Testis (tissue), 3 donors: ENCODE results near the gene OR3A2. TPM values are rescaled to one million over a fixed set of nuclear protein-coding genes. Genes with fewer than 3 reads are reported as not detected.
"Not testable (repeated sequence)": the region's sequence is repeated elsewhere in the genome, so short reads cannot be mapped to it uniquely, and the experiment has no call there.

Experiments
- DNase-seq: peaks from one replicate; pipeline ENCODE4 v3.0.0-alpha.2; 2019
- H3K27ac ChIP-seq, 2 donors: fragments of 200-600 bp; sonication (generic); one replicate each; pipeline ENCODE4 v1.5.1; 2019
- H3K27me3 ChIP-seq: fragments of 200-600 bp; sonication (generic); one replicate; pipeline ENCODE4 v1.5.1; 2019
- H3K36me3 ChIP-seq: fragments of 200-600 bp; sonication (generic); one replicate; pipeline ENCODE4 v1.5.1; 2017; ENCODE audit warnings: low read depth; ENCODE audit errors: missing control alignments
- H3K4me1 ChIP-seq: fragments of 200-600 bp; sonication (generic); one replicate; pipeline ENCODE4 v1.5.1; 2019
- H3K4me3 ChIP-seq, 2 donors: fragments of 200-600 bp; sonication (generic); one replicate each; pipeline ENCODE4 v1.5.1; 2017 to 2019
- H3K9me3 ChIP-seq: fragments of 200-600 bp; sonication (generic); one replicate; pipeline ENCODE4 v1.5.1; 2017
- POLR2A ChIP-seq: fragments of 450-650 bp; IDR thresholded peaks from one replicate; pipeline ENCODE4 v1.6.1; 2017; ENCODE audit warnings: antibody characterized with exemption, mild to moderate bottlenecking, moderate library complexity
- WGBS, 2 donors: methylation state at CpG; one replicate each; pipeline ENCODE4 v1.1.5; 2018; 5-methylcytosine and 5-hydroxymethylcytosine counted together
- intact Hi-C: fragments of 100-400 bp; cut with DNase I; formaldehyde crosslinking; loops from one replicate; pipeline ENCODE4 v1.15.1; 2023; ENCODE audit warnings: low total_unique reads
- polyA plus RNA-seq: library from polyadenylated mRNA; stranded (reverse); fragments of 350-450 nt; fragmentation: Illumina TruSeq; extraction: RNeasy Lipid Tissue Mini Kit (QIAGEN cat#74804); gene quantifications from one replicate; pipeline ENCODE4 v1.2.3, GENCODE V29; 2014; ENCODE audit warnings: low read depth, low replicate concordance; ENCODE audit not compliant: insufficient read depth
- small RNA-seq, 2 donors: library from RNA; depleted of rRNA; stranded (forward); fragments of <200 nt; gene quantifications; one replicate each; pipeline ENCODE3, GENCODE V24; 2016
- total RNA-seq, 2 donors: library from RNA; depleted of rRNA; stranded (reverse); fragments of >200 nt; gene quantifications; one replicate each; pipeline ENCODE4 v1.2.3, GENCODE V29; 2016
- TF ChIP-seq, protein P1 (sequence below), 3 experiments: fragments of 450-650 bp in 2 of 3; fragments of 200-600 bp in 1 of 3; sonication (generic) in 1 of 3; IDR thresholded peaks; one replicate each; pipeline ENCODE4 v1.5.1; 2016 to 2019; ENCODE audit warnings: antibody characterized with exemption in 3 of 3, mild to moderate bottlenecking in 2 of 3, moderate library complexity in 1 of 3

Gene OR3A2
- total and polyA plus RNA-seq, 3 donors from 2014 or later: 5.3 to 27.4 (median 22.7) TPM

DNA sequence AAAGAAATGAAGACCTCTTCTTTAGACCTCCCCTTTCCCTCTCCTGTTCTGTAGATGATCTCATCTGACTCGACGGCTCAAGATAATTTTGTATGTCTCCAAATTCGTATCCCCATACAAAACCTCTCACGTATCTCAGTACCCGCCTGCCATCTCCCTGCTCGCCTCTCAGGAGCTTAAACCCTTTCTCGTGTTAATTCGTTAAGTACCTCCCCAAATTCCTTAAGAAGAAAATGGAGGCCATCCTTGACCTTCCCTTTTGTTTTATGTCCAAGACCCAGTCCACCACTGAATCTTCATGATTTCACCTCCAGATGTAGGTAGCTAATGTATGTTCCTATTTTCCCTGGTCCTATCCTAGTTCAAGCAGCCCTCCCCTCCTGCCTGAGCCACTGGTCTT lies 129.5 kb downstream of the OR3A2 start:
- no peaks in the 10 kb centered on the region for H3K27me3 ChIP-seq
- no peak for DNase-seq
- no peaks in the 10 kb centered on the region for H3K4me1 ChIP-seq
- TF ChIP-seq, protein P1, sequence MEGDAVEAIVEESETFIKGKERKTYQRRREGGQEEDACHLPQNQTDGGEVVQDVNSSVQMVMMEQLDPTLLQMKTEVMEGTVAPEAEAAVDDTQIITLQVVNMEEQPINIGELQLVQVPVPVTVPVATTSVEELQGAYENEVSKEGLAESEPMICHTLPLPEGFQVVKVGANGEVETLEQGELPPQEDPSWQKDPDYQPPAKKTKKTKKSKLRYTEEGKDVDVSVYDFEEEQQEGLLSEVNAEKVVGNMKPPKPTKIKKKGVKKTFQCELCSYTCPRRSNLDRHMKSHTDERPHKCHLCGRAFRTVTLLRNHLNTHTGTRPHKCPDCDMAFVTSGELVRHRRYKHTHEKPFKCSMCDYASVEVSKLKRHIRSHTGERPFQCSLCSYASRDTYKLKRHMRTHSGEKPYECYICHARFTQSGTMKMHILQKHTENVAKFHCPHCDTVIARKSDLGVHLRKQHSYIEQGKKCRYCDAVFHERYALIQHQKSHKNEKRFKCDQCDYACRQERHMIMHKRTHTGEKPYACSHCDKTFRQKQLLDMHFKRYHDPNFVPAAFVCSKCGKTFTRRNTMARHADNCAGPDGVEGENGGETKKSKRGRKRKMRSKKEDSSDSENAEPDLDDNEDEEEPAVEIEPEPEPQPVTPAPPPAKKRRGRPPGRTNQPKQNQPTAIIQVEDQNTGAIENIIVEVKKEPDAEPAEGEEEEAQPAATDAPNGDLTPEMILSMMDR (IDR thresholded peaks at IDR 0.05): no peak
- no peak for TF ChIP-seq POLR2A
- no peaks in the 10 kb centered on the region for H3K36me3 ChIP-seq
- intact Hi-C loops: no loop called here
- no peak overlapping the region for H3K4me3 ChIP-seq
- no peak overlapping the region for H3K27ac ChIP-seq
- 88 to 92% methylated on average over 8 of the region's 8 CpGs for WGBS, 2 donors
- no peaks in the 10 kb centered on the region for H3K9me3 ChIP-seq

DNA sequence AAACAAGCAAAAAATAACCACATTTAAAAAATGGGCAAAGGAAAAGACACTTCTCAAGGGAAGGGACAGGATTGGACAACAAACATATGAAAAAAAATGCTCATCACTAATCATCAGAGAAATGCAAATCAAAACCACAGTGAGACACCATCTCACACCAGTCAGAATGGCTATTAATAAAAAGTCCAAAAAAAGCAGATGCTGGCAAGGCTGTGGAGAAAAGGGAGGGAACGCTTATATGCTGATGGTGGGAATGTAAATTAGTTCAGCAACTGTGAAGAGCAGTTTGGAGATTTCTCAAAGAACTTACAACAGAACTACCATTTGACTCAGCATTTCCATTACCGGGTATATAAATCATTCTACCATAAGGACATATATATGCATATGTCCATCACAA lies 137.1 kb downstream of the OR3A2 start:
- H3K9me3 ChIP-seq, H3K36me3 ChIP-seq, H3K4me1 ChIP-seq, H3K27me3 ChIP-seq, DNase-seq, H3K4me3 ChIP-seq, H3K27ac ChIP-seq, intact Hi-C loops: not testable (repeated sequence)
- 100% methylated on average over 1 of the region's 2 CpGs; no CpG with 5 or more reads in 1 of the 2 donors for WGBS, 2 donors

DNA sequence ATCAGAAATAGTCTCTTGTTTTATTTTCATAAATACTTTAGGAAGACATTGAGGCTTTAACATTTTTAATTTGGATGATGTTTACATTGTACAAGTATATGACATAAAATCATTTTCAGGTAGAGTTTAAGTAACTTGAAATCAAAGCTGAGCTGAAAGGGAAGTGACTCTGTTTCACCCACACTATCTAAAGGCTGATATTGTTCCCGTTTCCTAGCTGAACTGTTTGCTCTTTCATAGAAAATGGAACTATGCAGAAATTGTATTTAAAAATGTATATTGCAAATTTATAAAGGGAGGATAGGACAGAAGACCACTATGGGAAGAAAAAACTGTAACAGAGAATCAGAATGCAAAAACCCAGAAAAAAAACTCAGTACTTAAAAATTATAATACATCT lies 141.3 kb downstream of the OR3A2 start:
- DNase-seq, H3K4me1 ChIP-seq, H3K27ac ChIP-seq, H3K4me3 ChIP-seq, intact Hi-C loops, H3K9me3 ChIP-seq, H3K36me3 ChIP-seq, H3K27me3 ChIP-seq: not testable (repeated sequence)
- 48 to 69% methylated on average over 1 of the region's 1 CpG for WGBS, 2 donors

DNA sequence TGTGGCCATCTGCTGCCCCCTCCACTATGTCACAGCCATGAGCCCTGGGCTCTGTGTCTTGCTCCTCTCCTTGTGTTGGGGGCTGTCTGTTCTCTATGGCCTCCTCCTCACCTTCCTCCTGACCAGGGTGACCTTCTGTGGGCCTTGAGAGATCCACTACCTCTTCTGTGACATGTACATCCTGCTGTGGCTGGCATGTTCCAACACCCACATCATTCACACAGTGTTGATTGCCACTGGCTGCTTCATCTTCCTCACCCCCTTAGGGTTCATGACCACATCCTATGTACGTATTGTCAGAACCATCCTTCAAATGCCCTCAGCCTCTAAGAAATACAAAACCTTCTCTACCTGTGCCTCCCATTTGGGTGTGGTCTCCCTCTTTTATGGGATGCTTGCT lies 145.1 kb downstream of the OR3A2 start:
- H3K27ac ChIP-seq, H3K4me1 ChIP-seq, H3K4me3 ChIP-seq, DNase-seq, H3K27me3 ChIP-seq, H3K36me3 ChIP-seq, H3K9me3 ChIP-seq, intact Hi-C loops: not testable (repeated sequence)
- WGBS, 2 donors: 100% methylated on average over 1 of the region's 1 CpG

DNA sequence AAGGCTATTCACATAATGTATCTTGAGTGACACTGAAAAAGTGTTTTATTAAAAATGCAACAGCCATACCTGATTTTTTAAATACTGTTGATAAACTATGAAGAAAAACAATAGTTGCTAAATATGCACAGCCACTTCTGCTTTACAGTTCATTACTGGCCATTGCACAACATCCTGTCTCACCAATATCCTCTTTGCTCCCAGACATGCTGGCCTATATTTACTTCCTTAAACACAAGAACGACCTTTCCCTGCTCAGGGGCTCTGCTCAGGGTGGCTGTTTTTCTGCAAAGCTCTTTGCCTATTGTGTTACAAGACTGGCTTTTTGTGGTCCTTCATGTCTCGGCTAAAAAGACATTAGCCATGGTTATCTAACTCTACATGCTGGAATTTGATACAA lies 147.4 kb downstream of the OR3A2 start:
- H3K4me1 ChIP-seq, H3K9me3 ChIP-seq, H3K36me3 ChIP-seq, H3K27me3 ChIP-seq, H3K27ac ChIP-seq, intact Hi-C loops, H3K4me3 ChIP-seq, DNase-seq: not testable (repeated sequence)
- 38 to 64% methylated on average over 1 to 2 of the region's 2 CpGs for WGBS, 2 donors

DNA sequence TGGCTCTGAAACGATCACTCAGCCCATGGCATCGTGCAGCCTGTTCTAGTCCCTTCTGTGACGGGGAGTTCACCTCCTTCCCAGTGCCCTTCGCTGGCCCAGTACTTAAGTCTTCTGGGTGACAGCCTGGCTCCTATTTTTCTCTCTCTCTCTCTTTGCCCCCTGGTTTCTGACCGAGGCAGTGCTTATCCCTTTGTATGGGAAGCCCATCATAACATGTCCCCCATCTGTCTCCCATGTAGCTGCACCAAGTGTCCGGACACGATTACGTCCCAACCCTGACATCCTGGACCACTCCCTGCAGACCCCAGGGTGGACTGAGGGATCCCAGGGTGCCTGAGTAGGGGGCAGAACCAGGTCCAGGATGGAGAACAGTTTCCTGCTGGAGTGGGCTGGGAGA lies 153.8 kb downstream of the OR3A2 start:
- H3K4me3 ChIP-seq, H3K4me1 ChIP-seq, H3K27ac ChIP-seq, intact Hi-C loops, H3K9me3 ChIP-seq, H3K36me3 ChIP-seq, DNase-seq, H3K27me3 ChIP-seq: not testable (repeated sequence)
- 70 to 74% methylated on average over 8 of the region's 8 CpGs for WGBS, 2 donors

Small RNA genes lying within 50 kb of the gene (small RNA-seq; reads per million reads assigned to genes)
- gene OR1AC1P: 0 reads per million in 2 donors

Other genes starting within 250 kb of the OR3A2 start
- not detected for gene OR1A2, start 188.8 kb downstream of the OR3A2 start, total RNA-seq
- not detected for gene OR1A2, start 188.8 kb downstream of the OR3A2 start, polyA plus RNA-seq
- under 1 TPM in 1 of 2 donors, not detected in 1; 0.06 TPM for gene OR1A1, start 178.6 kb downstream of the OR3A2 start, total RNA-seq
- gene OR1A1, start 178.6 kb downstream of the OR3A2 start, polyA plus RNA-seq: not detected
- 1 to 10 TPM; 6.6 to 7.9 TPM for gene OR3A1, start 87.9 kb downstream of the OR3A2 start, total RNA-seq
- gene OR3A1, start 87.9 kb downstream of the OR3A2 start, polyA plus RNA-seq: 1.1 TPM
- gene OR1E1, start 12.1 kb upstream of the OR3A2 start, total RNA-seq: under 1 TPM in 1 of 2 donors, not detected in 1; 0.63 TPM
- 0.25 TPM for gene OR1E1, start 12.1 kb upstream of the OR3A2 start, polyA plus RNA-seq
- not detected for gene OR3A3, start 25.1 kb upstream of the OR3A2 start, total RNA-seq
- not detected for gene OR3A3, start 25.1 kb upstream of the OR3A2 start, polyA plus RNA-seq
- gene OR1E2, start 47.5 kb upstream of the OR3A2 start, total RNA-seq: under 1 TPM; 0.79 to 0.93 TPM
- gene OR1E2, start 47.5 kb upstream of the OR3A2 start, polyA plus RNA-seq: not detected
- 100 to 1,000 TPM; 100 to 114 TPM for gene SPATA22, start 85.5 kb upstream of the OR3A2 start, total RNA-seq
- gene SPATA22, start 85.5 kb upstream of the OR3A2 start, polyA plus RNA-seq: 368 TPM
- 1 to 10 TPM; 5.0 to 6.1 TPM for gene ASPA, start 89.7 kb upstream of the OR3A2 start, total RNA-seq
- gene ASPA, start 89.7 kb upstream of the OR3A2 start, polyA plus RNA-seq: 16.1 TPM
- gene TRPV3, start 171.5 kb upstream of the OR3A2 start, total RNA-seq: 10 to 100 TPM; 19.8 to 37.2 TPM
- gene TRPV3, start 171.5 kb upstream of the OR3A2 start, polyA plus RNA-seq: 6.6 TPM
- gene TRPV1, start 223.1 kb upstream of the OR3A2 start, total RNA-seq: 10 to 100 TPM; 11.4 to 11.5 TPM
- 5.1 TPM for gene TRPV1, start 223.1 kb upstream of the OR3A2 start, polyA plus RNA-seq
- gene SHPK, start 249.9 kb upstream of the OR3A2 start, total RNA-seq: 10 to 100 TPM; 23.6 to 33.8 TPM
- 9.0 TPM for gene SHPK, start 249.9 kb upstream of the OR3A2 start, polyA plus RNA-seq